B cell (primary cell): ENCODE data around the gene SCGB1D2.

ENCODE experiments used
- EZH2 ChIP-seq: IDR thresholded peaks from 2 replicates; pipeline ENCODE4 v1.6.1; 2012; ENCODE audit warnings: borderline replicate concordance, low read depth, mild to moderate bottlenecking, moderate library complexity, low read length; ENCODE audit not compliant: insufficient read depth, poor library complexity, severe bottlenecking
- TF ChIP-seq, protein P1 (sequence below): fragments of 200-600 bp; IDR thresholded peaks from one replicate; pipeline ENCODE4 v1.8.0; 2022; ENCODE audit warnings: antibody characterized with exemption, mild to moderate bottlenecking

DNA sequence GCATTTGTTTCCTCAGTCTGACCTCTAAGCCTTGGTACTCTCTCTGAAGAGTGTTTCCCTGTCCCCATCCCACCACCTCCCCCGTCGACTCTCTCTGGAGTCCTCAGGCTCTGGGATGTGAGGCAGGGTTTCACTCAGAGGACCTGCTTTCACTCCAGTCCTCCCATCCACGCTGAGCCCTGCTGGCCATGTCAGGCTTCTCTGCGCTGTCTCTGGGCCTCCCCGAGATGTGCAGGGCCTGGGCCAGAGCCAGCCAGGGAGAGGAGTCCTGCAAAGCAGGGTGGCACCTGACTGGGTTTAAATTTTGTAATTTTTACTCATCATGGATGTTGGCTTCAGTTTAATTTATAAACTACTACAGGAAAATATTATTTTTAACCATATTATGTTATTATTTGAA is 31.2 kb downstream of the SCGB1D2 start:
- TF ChIP-seq, protein P1, sequence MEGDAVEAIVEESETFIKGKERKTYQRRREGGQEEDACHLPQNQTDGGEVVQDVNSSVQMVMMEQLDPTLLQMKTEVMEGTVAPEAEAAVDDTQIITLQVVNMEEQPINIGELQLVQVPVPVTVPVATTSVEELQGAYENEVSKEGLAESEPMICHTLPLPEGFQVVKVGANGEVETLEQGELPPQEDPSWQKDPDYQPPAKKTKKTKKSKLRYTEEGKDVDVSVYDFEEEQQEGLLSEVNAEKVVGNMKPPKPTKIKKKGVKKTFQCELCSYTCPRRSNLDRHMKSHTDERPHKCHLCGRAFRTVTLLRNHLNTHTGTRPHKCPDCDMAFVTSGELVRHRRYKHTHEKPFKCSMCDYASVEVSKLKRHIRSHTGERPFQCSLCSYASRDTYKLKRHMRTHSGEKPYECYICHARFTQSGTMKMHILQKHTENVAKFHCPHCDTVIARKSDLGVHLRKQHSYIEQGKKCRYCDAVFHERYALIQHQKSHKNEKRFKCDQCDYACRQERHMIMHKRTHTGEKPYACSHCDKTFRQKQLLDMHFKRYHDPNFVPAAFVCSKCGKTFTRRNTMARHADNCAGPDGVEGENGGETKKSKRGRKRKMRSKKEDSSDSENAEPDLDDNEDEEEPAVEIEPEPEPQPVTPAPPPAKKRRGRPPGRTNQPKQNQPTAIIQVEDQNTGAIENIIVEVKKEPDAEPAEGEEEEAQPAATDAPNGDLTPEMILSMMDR = no peak
- no peak for TF ChIP-seq EZH2
